Keratinocyte (primary cell): ENCODE results near the gene PCDH9.

ENCODE experiments used
- EZH2 ChIP-seq: IDR thresholded peaks from one replicate; pipeline ENCODE4 v1.6.1; 2012; ENCODE audit warnings: inconsistent platforms, mild to moderate bottlenecking, low read length, moderate library complexity
- TF ChIP-seq, protein P1 (sequence below), 3 experiments: IDR thresholded peaks in 1 of 3; conservative IDR thresholded peaks in 1 of 3; optimal IDR thresholded peaks in 1 of 3; 2 replicates in 2 of 3; 3 replicates in 1 of 3; pipeline versions ENCODE3 to v1.5.1; 2011; ENCODE audit warnings: low read length in 3 of 3, mild to moderate bottlenecking in 3 of 3, moderate library complexity in 2 of 3, control low read depth in 1 of 3, inconsistent platforms in 1 of 3; ENCODE audit not compliant: insufficient read depth in 2 of 3; ENCODE audit errors: extremely low read depth in 1 of 3

DNA sequence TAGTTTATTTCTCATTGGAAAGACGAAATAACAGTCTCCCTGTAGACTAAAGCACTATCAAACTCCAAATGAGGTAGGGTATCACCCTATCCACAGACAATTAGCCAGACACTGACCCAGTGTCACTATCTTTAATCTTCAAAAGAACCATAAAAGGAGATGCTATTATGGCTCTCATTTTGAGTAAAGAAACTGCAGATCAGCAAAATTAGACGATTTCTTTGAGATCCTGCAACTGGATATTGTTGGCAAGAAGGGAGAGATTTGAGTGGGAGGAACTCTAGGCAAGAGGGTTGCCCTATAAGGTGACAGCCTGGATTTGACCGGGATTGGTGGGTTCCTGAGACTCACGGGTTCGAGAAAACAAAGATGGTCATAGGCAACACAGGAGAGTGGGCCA, 71.2 kb downstream of the PCDH9 start:
- TF ChIP-seq, protein P1, sequence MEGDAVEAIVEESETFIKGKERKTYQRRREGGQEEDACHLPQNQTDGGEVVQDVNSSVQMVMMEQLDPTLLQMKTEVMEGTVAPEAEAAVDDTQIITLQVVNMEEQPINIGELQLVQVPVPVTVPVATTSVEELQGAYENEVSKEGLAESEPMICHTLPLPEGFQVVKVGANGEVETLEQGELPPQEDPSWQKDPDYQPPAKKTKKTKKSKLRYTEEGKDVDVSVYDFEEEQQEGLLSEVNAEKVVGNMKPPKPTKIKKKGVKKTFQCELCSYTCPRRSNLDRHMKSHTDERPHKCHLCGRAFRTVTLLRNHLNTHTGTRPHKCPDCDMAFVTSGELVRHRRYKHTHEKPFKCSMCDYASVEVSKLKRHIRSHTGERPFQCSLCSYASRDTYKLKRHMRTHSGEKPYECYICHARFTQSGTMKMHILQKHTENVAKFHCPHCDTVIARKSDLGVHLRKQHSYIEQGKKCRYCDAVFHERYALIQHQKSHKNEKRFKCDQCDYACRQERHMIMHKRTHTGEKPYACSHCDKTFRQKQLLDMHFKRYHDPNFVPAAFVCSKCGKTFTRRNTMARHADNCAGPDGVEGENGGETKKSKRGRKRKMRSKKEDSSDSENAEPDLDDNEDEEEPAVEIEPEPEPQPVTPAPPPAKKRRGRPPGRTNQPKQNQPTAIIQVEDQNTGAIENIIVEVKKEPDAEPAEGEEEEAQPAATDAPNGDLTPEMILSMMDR (optimal IDR thresholded peaks at IDR 0.05 in 1 of 3, IDR thresholded peaks at IDR 0.05 in 1 of 3, conservative IDR thresholded peaks at IDR 0.05 in 1 of 3; ENCODE audit: extremely low read depth in 1 of 3, insufficient read depth in 2 of 3, low read length in 3 of 3): no peak
- TF ChIP-seq EZH2: no peak
